ENCODE results near the gene DCBLD2. TPM values are rescaled to one million over a fixed set of nuclear protein-coding genes. Genes with fewer than 3 reads are reported as not detected.
A peak's percentile ranks its signal among the peaks of the same experiment; 100 is the strongest.

The DCBLD2 gene
- total and polyA plus RNA-seq, 2 of the 4 experiments (the other 2 are of a cell fraction) = 121 to 196 TPM

- Histone ChIP-seq H3K4me2 (ENCODE audit: low read depth, low read length) (no peak overlapping the region), H4K91ac (ENCODE audit: insufficient read depth, low read depth, low read length) (no peak overlapping the region), H4K5ac (ENCODE audit: low read depth, low read length) (no peak overlapping the region), H2AFZ (replicated peaks; ENCODE audit: low read length, poor library complexity) (no peak overlapping the region), H2BK120ac (ENCODE audit: low read depth, low read length) (no peak overlapping the region), H3K27ac (ENCODE audit: insufficient read depth, low read length) (no peak overlapping the region), H4K8ac (ENCODE audit: low read depth in 2 of 2, low read length in 2 of 2) (no peak overlapping the region), H3K79me1 (ENCODE audit: low read depth in 1 of 2, low read length in 2 of 2) (peaks cover 0 to 53% of the 10 kb centered on the region in 2 experiments; a peak in 2 of 4 replicates), H3K4ac (ENCODE audit: low read depth, low read length) (no peak overlapping the region), H2AK5ac (ENCODE audit: low read depth, low read length) (no peak overlapping the region), H2BK5ac (ENCODE audit: low read depth, low read length, poor library complexity, severe bottlenecking) (no peak overlapping the region), H4K20me1 (ENCODE audit: insufficient read depth, low read length) (peaks cover 60% of the 10 kb centered on the region), H3K14ac (replicated peaks; ENCODE audit: low read depth, low read length) (peak overlapping the region; percentile 31), H3K9ac (ENCODE audit: low read depth, low read length) (no peak overlapping the region), H3K36me3 (ENCODE audit: control insufficient read depth, insufficient read depth, low read length) (peaks cover 4% of the 10 kb centered on the region; the same call in 1 of the 2 replicates), H2BK15ac (ENCODE audit: low read depth, low read length) (no peak overlapping the region), H3K9me3 (ENCODE audit: control insufficient read depth, insufficient read depth, low read length) (no peaks in the 10 kb centered on the region), H3K4me1 (ENCODE audit: control insufficient read depth, insufficient read depth, low read length) (peaks cover 29% of the 10 kb centered on the region), H3K56ac (ENCODE audit: extremely low read depth, insufficient read depth, low read length) (no peak overlapping the region), H2AK9ac (replicated peaks; ENCODE audit: low read depth, low read length, poor library complexity) (no peak overlapping the region), H3K4me3 (ENCODE audit: insufficient read depth, low read depth, low read length) (no peak overlapping the region), H3K27me3 (ENCODE audit: control insufficient read depth, insufficient read depth, low read length) (no peaks in the 10 kb centered on the region), H2BK20ac (ENCODE audit: low read depth, low read length) (no peak overlapping the region), H3K18ac (ENCODE audit: low read depth, low read length) (no peak overlapping the region), H3K23ac (ENCODE audit: low read depth, low read length) (no peak overlapping the region; the same call in 1 of the 2 replicates), H3K9me1 (ENCODE audit: insufficient read depth, low read length) (peaks cover 33% of the 10 kb centered on the region)
- BruUV-seq (replicated peaks) = no TSS peak
- dilution Hi-C loops (cut with HindIII; ENCODE audit: low sequenced_read_pairs, unreplicated experiment) = no loop called here
- in situ Hi-C loops (cut with MboI; ENCODE audit: low sequenced_read_pairs) = loop anchor here (5.0 kb wide), 1 partner anchor 82 kb away; no protein-coding TSS in a partner anchor
- ChIA-PET POLR2A (ENCODE audit: unreplicated experiment) (no interaction called here), CTCF (no interaction called here)
- DNase-seq (no peak), ATAC-seq (ENCODE audit: low read depth) (no peak)
- intact Hi-C loops (cut with micrococcal nuclease) = no loop called here
- WGBS, 2 experiments (ENCODE audit: extremely low coverage in 2 of 2, insufficient read length in 1 of 2) = 85% methylated on average over 5 of the region's 8 CpGs; no CpG with 5 or more reads in 1 of the 2 experiments
- TF ChIP-seq CTCF (conservative IDR thresholded peaks at IDR 0.05; ENCODE audit: low read depth, low read length) = no peak
- TF ChIP-seq RAD21 (IDR thresholded peaks at IDR 0.05; ENCODE audit: low read length) = no peak
- TF ChIP-seq FOS (IDR thresholded peaks at IDR 0.05; ENCODE audit: low read depth, low read length) = no peak
- no peak for TF ChIP-seq RFX5 (IDR thresholded peaks at IDR 0.05; ENCODE audit: low read depth, low read length)
- TF ChIP-seq RCOR1 (IDR thresholded peaks at IDR 0.05; ENCODE audit: insufficient replicate concordance, low read length) = no peak
- TF ChIP-seq BHLHE40 (IDR thresholded peaks at IDR 0.05; ENCODE audit: low read depth, low read length) = no peak
- no peak for TF ChIP-seq MAZ (IDR thresholded peaks at IDR 0.05; ENCODE audit: borderline replicate concordance, low read depth, low read length)
- TF ChIP-seq CHD1 (IDR thresholded peaks at IDR 0.05; ENCODE audit: low read depth, low read length) = no peak
- TF ChIP-seq SMC3 (IDR thresholded peaks at IDR 0.05; ENCODE audit: low read depth, low read length) = no peak
- TF ChIP-seq MXI1 (IDR thresholded peaks at IDR 0.05; ENCODE audit: borderline replicate concordance, low read depth, low read length) = no peak
- TF ChIP-seq MAFK (IDR thresholded peaks at IDR 0.05; ENCODE audit: low read depth, low read length) = no peak
- TF ChIP-seq POLR2A (IDR thresholded peaks at IDR 0.05; ENCODE audit: low read depth, low read length) = no peak
- no peak for TF ChIP-seq USF2 (IDR thresholded peaks at IDR 0.05; ENCODE audit: low read depth, low read length)
These were observed 6.5 kb downstream of the DCBLD2 start for GRCh38 chr3:98894791-98895576.
